ENCODE results near the gene RNF223.

GRCh38 chr1:1106510-1107221 is 32.6 kb upstream of the RNF223 start:
- TF ChIP-seq CTCF (IDR thresholded peaks at IDR 0.05) (no peak), POLR2AphosphoS5 (IDR thresholded peaks at IDR 0.05) (no peak), POLR2A (IDR thresholded peaks at IDR 0.05) (no peak)

All from stomach (tissue), 4 donors.